HepG2 (cell line): ENCODE measurements around the gene ARRDC3. TPM values are rescaled to one million over a fixed set of nuclear protein-coding genes. Genes with fewer than 3 reads are reported as not detected.
"Not testable (repeated sequence)": the region's sequence is repeated elsewhere in the genome, so short reads cannot be mapped to it uniquely, and the experiment has no call there.

Source experiments
- ATAC-seq: fragments of 200-7000 bp; cut with Tn5 transposase; 3 replicates; pipeline ENCODE4 v1.9.1; 2020; ENCODE audit warnings: mild to moderate bottlenecking, moderate library complexity
- BruUV-seq: library from RNA; stranded (reverse); fragments of 400-500 nt; replicated peaks from 2 replicates; lab custom pipeline; 2021; lab: Mats Ljungman, UMichigan
- CTCF ChIA-PET: fragments of 300-600 bp; formaldehyde crosslinking; extraction: SDS; loops from one replicate; lab custom pipeline; 2021; ENCODE audit warnings: low total read pairs, inconsistent platforms, low intra/inter-chr PET ratio; lab: Yijun Ruan, JAX
- POLR2A ChIA-PET: fragments of 350-600 bp; sonication (Branson Sonifier 250); formaldehyde crosslinking; loops from one replicate; lab custom pipeline; 2020; ENCODE audit warnings: antibody characterized with exemption, inconsistent platforms; lab: Yijun Ruan, JAX
- DNase-seq: peaks from one replicate; pipeline ENCODE4 v3.0.0-alpha.2; 2015; ENCODE audit warnings: low spot score
- FAIRE-seq: peaks from 3 replicates; lab custom pipeline; 2011; peaks lifted over from hg19 to GRCh38; lab: Jason Lieb, UNC
- H2AFZ ChIP-seq: one replicate; pipeline ENCODE4 v1.6.1; 2011; ENCODE audit warnings: low read length, inconsistent platforms
- H3K27ac ChIP-seq: fragments of 300-600 bp; 3 replicates; pipeline ENCODE4 v1.8.0; 2011; ENCODE audit warnings: mixed run types, mild to moderate bottlenecking, mixed read lengths, low read length, inconsistent platforms; ENCODE audit not compliant: insufficient read depth; ENCODE audit errors: extremely low read length
- H3K27me3 ChIP-seq, 2 experiments: fragments of 200-600 bp in 1 of 2; 2 replicates in 1 of 2; 3 replicates in 1 of 2; pipeline versions ENCODE4 v1.6.0 to v1.8.0; 2011; ENCODE audit warnings: low read length in 2 of 2, mild to moderate bottlenecking in 2 of 2, moderate library complexity in 2 of 2, inconsistent platforms in 1 of 2; ENCODE audit not compliant: insufficient read depth in 2 of 2, control insufficient read depth in 1 of 2
- H3K36me3 ChIP-seq, 2 experiments: fragments of 200-600 bp in 1 of 2; replicated peaks in 1 of 2; 2 replicates in 1 of 2; 3 replicates in 1 of 2; pipeline versions ENCODE4 v1.5.1 to v1.8.0; 2011; ENCODE audit warnings: low read length in 2 of 2, inconsistent platforms in 1 of 2; ENCODE audit not compliant: insufficient read depth in 2 of 2, control insufficient read depth in 1 of 2
- H3K4me1 ChIP-seq: 2 replicates; pipeline ENCODE4 v1.5.1; 2012; ENCODE audit warnings: low read length, inconsistent platforms; ENCODE audit not compliant: insufficient read depth
- H3K4me2 ChIP-seq: 2 replicates; pipeline ENCODE4 v1.6.0; 2011; ENCODE audit warnings: low read depth, low read length, inconsistent platforms
- H3K4me3 ChIP-seq, 3 experiments: fragments of 200-600 bp in 1 of 3; sonication (generic), shearing (Covaris generic) in 1 of 3; replicated peaks in 1 of 3; 2 replicates each; pipeline ENCODE4 v1.5.1; 2011 to 2016; ENCODE audit warnings: low read length in 3 of 3, inconsistent platforms in 2 of 3, low read depth in 2 of 3, mild to moderate bottlenecking in 2 of 3, control low read depth in 1 of 3, mixed read lengths in 1 of 3; ENCODE audit not compliant: insufficient read depth in 1 of 3
- H3K79me2 ChIP-seq: one replicate; pipeline ENCODE4 v1.6.1; 2011; ENCODE audit warnings: low read length, inconsistent platforms; ENCODE audit not compliant: insufficient read depth
- H3K9ac ChIP-seq: 2 replicates; pipeline ENCODE4 v1.6.0; 2011; ENCODE audit warnings: mild to moderate bottlenecking, low read depth, low read length, inconsistent platforms; ENCODE audit not compliant: insufficient read depth
- H3K9me3 ChIP-seq: 2 replicates; pipeline ENCODE4 v1.5.1; 2012; ENCODE audit warnings: mild to moderate bottlenecking, low read length
- H4K20me1 ChIP-seq: 2 replicates; pipeline ENCODE4 v1.6.0; 2011; ENCODE audit warnings: inconsistent platforms, mild to moderate bottlenecking, low read length, moderate library complexity; ENCODE audit not compliant: insufficient read depth
- NFE2 ChIP-seq: sonication (generic); formaldehyde crosslinking; IDR thresholded peaks from 2 replicates; pipeline ENCODE4 v1.4.0; 2020; ENCODE audit warnings: missing genetic modification reagents
- THYN1 ChIP-seq: sonication (generic); formaldehyde crosslinking; IDR thresholded peaks from 2 replicates; pipeline ENCODE4 v1.8.1; 2023; ENCODE audit warnings: low read depth, mild to moderate bottlenecking, moderate library complexity, missing genetic modification reagents, borderline replicate concordance
- ZNF121 ChIP-seq: sonication (generic); formaldehyde crosslinking; IDR thresholded peaks from 2 replicates; pipeline ENCODE4 v1.5.0; 2020; ENCODE audit warnings: mild to moderate bottlenecking, missing genetic modification reagents
- ZNF713 ChIP-seq: sonication (generic); formaldehyde crosslinking; IDR thresholded peaks from 2 replicates; pipeline ENCODE4 v1.4.0; 2020; ENCODE audit warnings: mild to moderate bottlenecking, missing genetic modification reagents
- ZNF841 ChIP-seq: sonication (generic); formaldehyde crosslinking; IDR thresholded peaks from 2 replicates; pipeline ENCODE4 v1.8.1; 2023; ENCODE audit warnings: missing genetic modification reagents, borderline replicate concordance
- whole genome bisulfite sequencing: methylation state at CpG from one replicate; pipeline ENCODE4 v1.1.6; 2017; ENCODE audit warnings: low lambda C conversion rate; 5-methylcytosine and 5-hydroxymethylcytosine counted together
- in situ Hi-C: cut with HindIII; loops from 2 replicates; pipeline ENCODE4 v1.10.0; 2017; ENCODE audit warnings: low pct_unique_long_range_greater_than_20kb; ENCODE audit not compliant: extremely low pct_ligation_motif_present
- intact Hi-C: fragments of 100-400 bp; cut with micrococcal nuclease; formaldehyde crosslinking; loops from one replicate; pipeline ENCODE4 v1.10.0; 2022; ENCODE audit not compliant: unreplicated experiment
- polyA plus RNA-seq, 8 experiments: library from polyadenylated mRNA; depleted of rRNA in 3 of 8; stranded (reverse) in 7 of 8; unstranded in 1 of 8; fragments of >200 nt; fragmentation: Illumina TruSeq in 4 of 8; extraction: Trizol in 4 of 8; gene quantifications; 2 replicates each; pipeline versions ENCODE4 v1.2.1 to v1.2.3, GENCODE V29; 2011 to 2016; ENCODE audit warnings: low read depth in 4 of 8, missing spikeins in 1 of 8, mixed read lengths in 1 of 8; ENCODE audit not compliant: insufficient read depth in 1 of 8
- total RNA-seq, 5 experiments: library from RNA; depleted of rRNA; stranded (reverse); fragments of >200 nt; fragmentation: Illumina TruSeq; extraction: Trizol; gene quantifications; 2 replicates each; pipeline ENCODE4 v1.2.3, GENCODE V29; 2016; ENCODE audit warnings: low read depth in 1 of 5
- TF ChIP-seq, protein P1 (sequence below): sonication (generic); formaldehyde crosslinking; IDR thresholded peaks from 2 replicates; pipeline ENCODE4 v1.4.0; 2020; ENCODE audit warnings: missing genetic modification reagents

The ARRDC3 gene
- total and polyA plus RNA-seq, 2 of the 13 experiments (the other 11 are each of a cell fraction or from before 2014, with no cell fraction given), result 3.4 to 24.4 TPM

DNA sequence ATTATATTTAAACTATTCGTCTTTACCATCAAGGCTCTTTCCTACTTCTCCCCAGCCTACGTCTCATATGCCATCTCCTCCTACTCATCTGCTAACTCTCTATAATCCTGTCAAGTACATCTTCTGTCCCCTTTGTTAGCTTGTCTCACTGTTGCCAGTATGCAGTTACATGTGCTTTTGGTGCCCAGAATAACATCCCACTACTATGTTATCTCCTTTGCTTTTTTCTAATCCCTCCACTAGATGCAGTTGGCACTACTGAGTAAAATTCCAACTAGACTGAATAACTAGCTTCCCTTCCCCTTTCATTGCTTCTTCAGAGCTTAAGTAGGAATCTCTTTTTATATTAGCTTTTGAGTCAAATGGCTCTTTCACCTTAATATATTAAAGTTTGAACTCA is 3.0 kb upstream of the ARRDC3 start:
- Histone ChIP-seq H4K20me1 (peaks cover 7% of the 10 kb centered on the region; the same call in 1 of the 2 replicates), H3K36me3 (no peaks in the 10 kb centered on the region), H3K9me3 (no peaks in the 10 kb centered on the region), H3K27me3 (no peaks in the 10 kb centered on the region; a peak in 2 of 5 replicates), H3K4me3 (no peak overlapping the region), H3K9ac (no peak overlapping the region), H3K4me2 (no peak overlapping the region), H3K4me1 (no peaks in the 10 kb centered on the region; the same call in 1 of the 2 replicates), H3K27ac (no peak overlapping the region), H3K79me2 (peaks cover 20% of the 10 kb centered on the region)
- no peak for FAIRE-seq
- no peak for DNase-seq
- no peak for ATAC-seq
- TF ChIP-seq ZNF713 (CRISPR knock-in tag) (no peak), NFE2 (CRISPR knock-in tag) (no peak), THYN1 (no peak), ZNF121 (CRISPR knock-in tag) (no peak), ZNF841 (no peak)
- TF ChIP-seq, protein P1, sequence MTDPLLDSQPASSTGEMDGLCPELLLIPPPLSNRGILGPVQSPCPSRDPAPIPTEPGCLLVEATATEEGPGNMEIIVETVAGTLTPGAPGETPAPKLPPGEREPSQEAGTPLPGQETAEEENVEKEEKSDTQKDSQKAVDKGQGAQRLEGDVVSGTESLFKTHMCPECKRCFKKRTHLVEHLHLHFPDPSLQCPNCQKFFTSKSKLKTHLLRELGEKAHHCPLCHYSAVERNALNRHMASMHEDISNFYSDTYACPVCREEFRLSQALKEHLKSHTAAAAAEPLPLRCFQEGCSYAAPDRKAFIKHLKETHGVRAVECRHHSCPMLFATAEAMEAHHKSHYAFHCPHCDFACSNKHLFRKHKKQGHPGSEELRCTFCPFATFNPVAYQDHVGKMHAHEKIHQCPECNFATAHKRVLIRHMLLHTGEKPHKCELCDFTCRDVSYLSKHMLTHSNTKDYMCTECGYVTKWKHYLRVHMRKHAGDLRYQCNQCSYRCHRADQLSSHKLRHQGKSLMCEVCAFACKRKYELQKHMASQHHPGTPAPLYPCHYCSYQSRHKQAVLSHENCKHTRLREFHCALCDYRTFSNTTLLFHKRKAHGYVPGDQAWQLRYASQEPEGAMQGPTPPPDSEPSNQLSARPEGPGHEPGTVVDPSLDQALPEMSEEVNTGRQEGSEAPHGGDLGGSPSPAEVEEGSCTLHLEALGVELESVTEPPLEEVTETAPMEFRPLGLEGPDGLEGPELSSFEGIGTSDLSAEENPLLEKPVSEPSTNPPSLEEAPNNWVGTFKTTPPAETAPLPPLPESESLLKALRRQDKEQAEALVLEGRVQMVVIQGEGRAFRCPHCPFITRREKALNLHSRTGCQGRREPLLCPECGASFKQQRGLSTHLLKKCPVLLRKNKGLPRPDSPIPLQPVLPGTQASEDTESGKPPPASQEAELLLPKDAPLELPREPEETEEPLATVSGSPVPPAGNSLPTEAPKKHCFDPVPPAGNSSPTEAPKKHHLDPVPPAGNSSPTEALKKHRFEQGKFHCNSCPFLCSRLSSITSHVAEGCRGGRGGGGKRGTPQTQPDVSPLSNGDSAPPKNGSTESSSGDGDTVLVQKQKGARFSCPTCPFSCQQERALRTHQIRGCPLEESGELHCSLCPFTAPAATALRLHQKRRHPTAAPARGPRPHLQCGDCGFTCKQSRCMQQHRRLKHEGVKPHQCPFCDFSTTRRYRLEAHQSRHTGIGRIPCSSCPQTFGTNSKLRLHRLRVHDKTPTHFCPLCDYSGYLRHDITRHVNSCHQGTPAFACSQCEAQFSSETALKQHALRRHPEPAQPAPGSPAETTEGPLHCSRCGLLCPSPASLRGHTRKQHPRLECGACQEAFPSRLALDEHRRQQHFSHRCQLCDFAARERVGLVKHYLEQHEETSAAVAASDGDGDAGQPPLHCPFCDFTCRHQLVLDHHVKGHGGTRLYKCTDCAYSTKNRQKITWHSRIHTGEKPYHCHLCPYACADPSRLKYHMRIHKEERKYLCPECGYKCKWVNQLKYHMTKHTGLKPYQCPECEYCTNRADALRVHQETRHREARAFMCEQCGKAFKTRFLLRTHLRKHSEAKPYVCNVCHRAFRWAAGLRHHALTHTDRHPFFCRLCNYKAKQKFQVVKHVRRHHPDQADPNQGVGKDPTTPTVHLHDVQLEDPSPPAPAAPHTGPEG (CRISPR knock-in tag), result no peak
- TF ChIP-seq, all 625 proteins: peak for 0
- ChIA-PET CTCF (interaction anchor here (3.4 to 3.6 kb wide), 2 partner anchors 160 to 284 kb away, joined by 60 to 82 read pairs; no protein-coding TSS in a partner anchor), POLR2A (no interaction called here)
- WGBS, result 93% methylated on average over 2 of the region's 2 CpGs
- BruUV-seq, result no TSS peak
- intact Hi-C loops (no loop called here), in situ Hi-C loops (loop anchor here (5.0 to 10.0 kb wide), 3 partner anchors 164 to 451 kb away; no protein-coding TSS in a partner anchor)
- no peak overlapping the region for H2AFZ ChIP-seq

DNA sequence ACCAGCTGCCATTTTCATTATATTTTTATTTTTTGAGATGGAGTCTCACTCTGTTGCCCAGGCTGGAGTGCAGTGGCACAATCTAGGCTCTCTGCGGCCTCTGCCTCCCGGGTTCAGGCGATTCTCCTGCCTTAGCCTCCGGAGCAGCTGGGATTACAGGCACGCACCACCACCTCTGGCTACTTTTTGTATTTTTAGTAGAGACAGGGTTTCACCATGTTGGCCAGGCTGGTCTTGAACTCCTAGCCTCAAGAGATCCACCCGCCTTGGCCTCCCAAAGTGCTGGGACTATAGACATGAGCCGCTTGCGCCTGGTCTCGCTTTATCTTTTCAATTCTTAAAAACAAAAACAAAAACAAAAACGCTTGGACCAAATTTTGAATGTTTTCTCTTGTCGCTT is 2.5 kb upstream of the ARRDC3 start:
- H3K4me1 ChIP-seq, H3K4me3 ChIP-seq, H3K27me3 ChIP-seq, H3K36me3 ChIP-seq, DNase-seq, BruUV-seq, H2AFZ ChIP-seq, H3K27ac ChIP-seq, ATAC-seq, H3K9ac ChIP-seq, H3K9me3 ChIP-seq, H3K4me2 ChIP-seq, H4K20me1 ChIP-seq, FAIRE-seq: not testable (repeated sequence)
- intact Hi-C loops, result loop anchor here (1.0 kb wide), 4 partner anchors 34 to 519 kb away; no protein-coding TSS in a partner anchor
- in situ Hi-C loops, result loop anchor here (5.0 to 10.0 kb wide), 3 partner anchors 163 to 451 kb away; no protein-coding TSS in a partner anchor
- H3K79me2 ChIP-seq, result peaks cover 24% of the 10 kb centered on the region
- ChIA-PET CTCF (interaction anchor here (1.0 to 3.6 kb wide), 9 partner anchors 10 to 519 kb away, joined by 3 to 82 read pairs (median 7); no protein-coding TSS in a partner anchor), POLR2A (interaction anchor here (2.2 kb wide), 1 partner anchor 520 kb away, joined by 9 read pairs; no protein-coding TSS in a partner anchor)
- WGBS, result 63% methylated on average over 11 of the region's 11 CpGs
